A549 (cell line): ENCODE results near the gene FAM120A. TPM values are rescaled to one million over a fixed set of nuclear protein-coding genes. Genes with fewer than 3 reads are reported as not detected.

ENCODE experiments used
- ATAC-seq, 2 experiments: fragments of 200-7000 bp in 1 of 2; fragments of >200 bp in 1 of 2; cut with Nextera tagmentation in 1 of 2; cut with Tn5 transposase in 1 of 2; 3 replicates each; pipeline versions ENCODE4 v1.8.0 to v1.9.1; 2018 to 2020; ENCODE audit warnings: mild to moderate bottlenecking in 1 of 2, moderate library complexity in 1 of 2
- CTCF ChIA-PET: fragments of 300-600 bp; sonication (Branson Sonifier 250); formaldehyde crosslinking; extraction: SDS; loops from one replicate; lab custom pipeline; 2021; ENCODE audit warnings: antibody characterized with exemption, inconsistent platforms; lab: Yijun Ruan, JAX
- POLR2A ChIA-PET: fragments of 350-600 bp; formaldehyde crosslinking; extraction: SDS; loops from one replicate; lab custom pipeline; 2021; ENCODE audit warnings: antibody characterized with exemption, inconsistent platforms; lab: Yijun Ruan, JAX
- DNase-seq, 2 experiments: peaks; one replicate each; pipeline versions ENCODE4 v3.0.0 to v3.0.0-alpha.2; 2011 to 2016; ENCODE audit warnings: low read depth in 1 of 2, low spot score in 1 of 2
- FAIRE-seq: peaks from 2 replicates; lab custom pipeline; 2011; peaks lifted over from hg19 to GRCh38; lab: Jason Lieb, UNC
- H3K27ac ChIP-seq, 2 experiments: fragments of >200 bp; sonication (Bioruptor Twin); formaldehyde crosslinking; 3 replicates each; pipeline ENCODE4 v1.5.1; 2016 to 2017
- H3K4me1 ChIP-seq: fragments of >200 bp; sonication (Bioruptor Twin); formaldehyde crosslinking; 3 replicates; pipeline ENCODE4 v1.6.1; 2016
- H3K4me2 ChIP-seq: fragments of >200 bp; sonication (Bioruptor Twin); formaldehyde crosslinking; 3 replicates; pipeline ENCODE4 v1.6.1; 2016
- H3K4me3 ChIP-seq: fragments of >200 bp; sonication (Bioruptor Twin); formaldehyde crosslinking; 3 replicates; pipeline ENCODE4 v1.5.1; 2016
- H3K9me3 ChIP-seq: fragments of >200 bp; sonication (Bioruptor Twin); formaldehyde crosslinking; 3 replicates; pipeline ENCODE4 v1.6.1; 2016
- CBX2 ChIP-seq: fragments of 200-600 bp; sonication (generic); IDR thresholded peaks from 2 replicates; pipeline ENCODE4 v1.6.1; 2016; ENCODE audit warnings: low read depth, mild to moderate bottlenecking, borderline replicate concordance
- CHD4 ChIP-seq: fragments of 200-600 bp; sonication (generic); IDR thresholded peaks from 2 replicates; pipeline ENCODE4 v1.6.1; 2016; ENCODE audit warnings: antibody characterized with exemption, mild to moderate bottlenecking, borderline replicate concordance
- EHF ChIP-seq: fragments of 250-450 bp; sonication (Bioruptor Pico); IDR thresholded peaks from 2 replicates; pipeline ENCODE4 v1.5.0; 2020; ENCODE audit warnings: mild to moderate bottlenecking
- EHMT2 ChIP-seq: fragments of 200-600 bp; sonication (generic); IDR thresholded peaks from 2 replicates; pipeline ENCODE4 v1.6.1; 2016; ENCODE audit warnings: antibody characterized with exemption, low read depth, mild to moderate bottlenecking, moderate library complexity
- FOSB ChIP-seq: fragments of 250-450 bp; sonication (Bioruptor Pico); IDR thresholded peaks from 2 replicates; pipeline ENCODE4 v1.5.0; 2020; ENCODE audit warnings: mild to moderate bottlenecking, moderate library complexity
- FOXS1 ChIP-seq: fragments of 250-450 bp; sonication (Bioruptor Pico); IDR thresholded peaks from 2 replicates; pipeline ENCODE4 v1.5.0; 2020; ENCODE audit warnings: mild to moderate bottlenecking, moderate library complexity
- HOXA7 ChIP-seq: fragments of 250-450 bp; sonication (Bioruptor Pico); IDR thresholded peaks from 2 replicates; pipeline ENCODE4 v1.5.0; 2020; ENCODE audit warnings: mild to moderate bottlenecking, moderate library complexity
- JUNB ChIP-seq: fragments of >200 bp; sonication (Bioruptor Twin); formaldehyde crosslinking; IDR thresholded peaks from 2 replicates; pipeline ENCODE4 v1.6.1; 2016
- MYC ChIP-seq: IDR thresholded peaks from 2 replicates; pipeline ENCODE4 v1.6.1; 2012; ENCODE audit warnings: mild to moderate bottlenecking, inconsistent platforms, low read length, improper control_type of control experiment, borderline replicate concordance
- NPAS2 ChIP-seq: fragments of 250-450 bp; sonication (Bioruptor Pico); IDR thresholded peaks from 2 replicates; pipeline ENCODE4 v1.8.0; 2022; ENCODE audit warnings: mild to moderate bottlenecking, moderate library complexity, borderline replicate concordance
- POLR2AphosphoS2 ChIP-seq: conservative IDR thresholded peaks from 2 replicates; pipeline ENCODE4 v1.6.1; 2012; ENCODE audit warnings: low read length, improper control_type of control experiment, inconsistent platforms
- RAD21 ChIP-seq, 2 experiments: fragments of >200 bp in 1 of 2; sonication (Bioruptor Twin) in 1 of 2; formaldehyde crosslinking in 1 of 2; IDR thresholded peaks in 1 of 2; conservative IDR thresholded peaks in 1 of 2; 2 replicates in 1 of 2; 3 replicates in 1 of 2; pipeline ENCODE4 v1.6.1; 2012 to 2018; ENCODE audit warnings: inconsistent platforms in 1 of 2
- RCOR1 ChIP-seq: fragments of 150-350 bp; IDR thresholded peaks from 2 replicates; pipeline ENCODE4 v1.6.1; 2014; ENCODE audit warnings: antibody characterized with exemption, low read length, low read depth
- RNF2 ChIP-seq: fragments of 200-600 bp; sonication (generic); IDR thresholded peaks from 2 replicates; pipeline ENCODE4 v1.6.1; 2016; ENCODE audit warnings: low read depth, mild to moderate bottlenecking, antibody characterized with exemption, moderate library complexity, borderline replicate concordance
- SMC3 ChIP-seq: fragments of >200 bp; sonication (Bioruptor Twin); formaldehyde crosslinking; IDR thresholded peaks from 3 replicates; pipeline ENCODE4 v1.6.1; 2018; ENCODE audit warnings: inconsistent platforms
- ZNF302 ChIP-seq: fragments of 250-450 bp; sonication (Bioruptor Pico); IDR thresholded peaks from 2 replicates; pipeline ENCODE4 v1.9.0; 2021; ENCODE audit warnings: inconsistent platforms, mild to moderate bottlenecking, moderate library complexity
- ZSCAN20 ChIP-seq: fragments of 250-450 bp; sonication (Bioruptor Pico); IDR thresholded peaks from 2 replicates; pipeline ENCODE4 v1.8.0; 2022; ENCODE audit warnings: mild to moderate bottlenecking, moderate library complexity
- WGBS: methylation state at CpG from one replicate; pipeline ENCODE4 v1.1.6; 2017; ENCODE audit errors: missing lambda C conversion rate; 5-methylcytosine and 5-hydroxymethylcytosine counted together
- polyA plus RNA-seq, 4 experiments: library from polyadenylated mRNA; depleted of rRNA in 3 of 4; stranded (reverse); fragments of >200 nt; fragmentation: RNase III in 1 of 4; extraction: RNeasy Plus Mini Kit Qiagen cat#74134 plus additional on column Dnase treatment in 1 of 4; gene quantifications; 2 replicates in 3 of 4; 3 replicates in 1 of 4; pipeline ENCODE4 v1.2.3, GENCODE V29; 2011 to 2017
- TF ChIP-seq, protein P1 (sequence below): fragments of >200 bp; sonication (Bioruptor Twin); formaldehyde crosslinking; IDR thresholded peaks from 2 replicates; pipeline ENCODE4 v1.6.1; 2016
- TF ChIP-seq, protein P2 (sequence below): fragments of >200 bp; sonication (Bioruptor Twin); formaldehyde crosslinking; IDR thresholded peaks from 3 replicates; pipeline ENCODE4 v1.6.1; 2016
- TF ChIP-seq, protein P3 (sequence below): IDR thresholded peaks from 2 replicates; pipeline ENCODE4 v1.6.1; 2012; ENCODE audit warnings: low read depth, borderline replicate concordance
- TF ChIP-seq, protein P4 (sequence below): fragments of >200 bp; sonication (Bioruptor Twin); formaldehyde crosslinking; IDR thresholded peaks from 3 replicates; pipeline ENCODE4 v1.5.1; 2016
- TF ChIP-seq, protein P5 (sequence below): fragments of 200-600 bp; sonication (generic); IDR thresholded peaks from 2 replicates; pipeline ENCODE4 v1.6.1; 2016; ENCODE audit warnings: antibody characterized with exemption, mild to moderate bottlenecking, moderate library complexity
- TF ChIP-seq, protein P6 (sequence below): fragments of 450-650 bp; IDR thresholded peaks from 2 replicates; pipeline ENCODE4 v1.6.1; 2014; ENCODE audit warnings: antibody characterized with exemption

Gene FAM120A
- polyA plus RNA-seq, 2 of the 4 experiments (the other 2 are of a cell fraction), result 86.3 to 111 TPM

DNA sequence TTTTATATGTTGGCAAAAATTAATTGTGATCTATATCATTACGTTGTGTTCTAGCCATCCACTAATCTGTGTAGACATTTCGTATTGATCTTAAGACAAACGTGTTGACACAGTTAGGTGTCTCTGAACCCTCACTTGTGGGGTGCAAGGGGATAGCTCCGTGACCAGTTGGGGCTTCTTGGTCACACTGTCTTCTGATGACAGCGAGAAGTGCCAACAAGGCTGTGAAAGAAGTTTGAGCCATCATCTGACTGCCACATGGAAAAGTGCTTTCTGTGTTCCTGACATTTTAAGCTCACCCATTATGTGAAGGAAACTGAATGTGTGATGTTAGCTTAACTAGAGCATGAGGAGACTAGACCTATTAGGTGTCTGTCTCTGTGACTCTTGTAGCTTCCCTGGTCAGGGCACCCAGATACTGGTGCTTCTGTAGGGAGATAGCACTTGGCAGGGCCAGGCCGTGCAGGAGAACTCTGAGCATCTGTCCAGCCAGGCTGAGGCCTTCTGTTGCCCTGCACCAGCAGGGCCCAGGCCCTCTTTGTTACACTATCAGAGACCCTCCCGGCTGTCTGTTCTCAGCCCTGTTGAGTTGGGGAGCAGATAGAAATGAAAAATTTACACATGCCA is 72.1 kb downstream of the FAM120A start:
- Histone ChIP-seq H3K9me3 (no peaks in the 10 kb centered on the region), H3K27ac (no peak overlapping the region), H3K4me3 (no peak overlapping the region), H3K4me2 (no peak overlapping the region), H3K4me1 (no peaks in the 10 kb centered on the region)
- no peak for DNase-seq
- ChIA-PET CTCF (interaction anchor here (1.3 kb wide), 1 partner anchor 70 kb away, joined by 4 read pairs; the partner anchor contains the start of gene FAM120AOS), POLR2A (no interaction called here)
- WGBS, result 93% methylated on average over 7 of the region's 7 CpGs
- TF ChIP-seq SMC3, result no peak
- TF ChIP-seq NPAS2 (CRISPR knock-in tag), result no peak
- TF ChIP-seq RNF2, result no peak
- no peak for TF ChIP-seq EHF (CRISPR knock-in tag)
- TF ChIP-seq, protein P1, sequence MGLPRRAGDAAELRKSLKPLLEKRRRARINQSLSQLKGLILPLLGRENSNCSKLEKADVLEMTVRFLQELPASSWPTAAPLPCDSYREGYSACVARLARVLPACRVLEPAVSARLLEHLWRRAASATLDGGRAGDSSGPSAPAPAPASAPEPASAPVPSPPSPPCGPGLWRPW, result no peak
- no peak for TF ChIP-seq RAD21 (conservative IDR thresholded peaks at IDR 0.05 in 1 of 2, IDR thresholded peaks at IDR 0.05 in 1 of 2)
- TF ChIP-seq, protein P2, sequence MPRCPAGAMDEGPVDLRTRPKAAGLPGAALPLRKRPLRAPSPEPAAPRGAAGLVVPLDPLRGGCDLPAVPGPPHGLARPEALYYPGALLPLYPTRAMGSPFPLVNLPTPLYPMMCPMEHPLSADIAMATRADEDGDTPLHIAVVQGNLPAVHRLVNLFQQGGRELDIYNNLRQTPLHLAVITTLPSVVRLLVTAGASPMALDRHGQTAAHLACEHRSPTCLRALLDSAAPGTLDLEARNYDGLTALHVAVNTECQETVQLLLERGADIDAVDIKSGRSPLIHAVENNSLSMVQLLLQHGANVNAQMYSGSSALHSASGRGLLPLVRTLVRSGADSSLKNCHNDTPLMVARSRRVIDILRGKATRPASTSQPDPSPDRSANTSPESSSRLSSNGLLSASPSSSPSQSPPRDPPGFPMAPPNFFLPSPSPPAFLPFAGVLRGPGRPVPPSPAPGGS, result no peak
- TF ChIP-seq CBX2, result no peak
- no peak for TF ChIP-seq RCOR1
- TF ChIP-seq, protein P3, sequence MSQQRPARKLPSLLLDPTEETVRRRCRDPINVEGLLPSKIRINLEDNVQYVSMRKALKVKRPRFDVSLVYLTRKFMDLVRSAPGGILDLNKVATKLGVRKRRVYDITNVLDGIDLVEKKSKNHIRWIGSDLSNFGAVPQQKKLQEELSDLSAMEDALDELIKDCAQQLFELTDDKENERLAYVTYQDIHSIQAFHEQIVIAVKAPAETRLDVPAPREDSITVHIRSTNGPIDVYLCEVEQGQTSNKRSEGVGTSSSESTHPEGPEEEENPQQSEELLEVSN, result no peak
- no peak for TF ChIP-seq EHMT2
- TF ChIP-seq, protein P4, sequence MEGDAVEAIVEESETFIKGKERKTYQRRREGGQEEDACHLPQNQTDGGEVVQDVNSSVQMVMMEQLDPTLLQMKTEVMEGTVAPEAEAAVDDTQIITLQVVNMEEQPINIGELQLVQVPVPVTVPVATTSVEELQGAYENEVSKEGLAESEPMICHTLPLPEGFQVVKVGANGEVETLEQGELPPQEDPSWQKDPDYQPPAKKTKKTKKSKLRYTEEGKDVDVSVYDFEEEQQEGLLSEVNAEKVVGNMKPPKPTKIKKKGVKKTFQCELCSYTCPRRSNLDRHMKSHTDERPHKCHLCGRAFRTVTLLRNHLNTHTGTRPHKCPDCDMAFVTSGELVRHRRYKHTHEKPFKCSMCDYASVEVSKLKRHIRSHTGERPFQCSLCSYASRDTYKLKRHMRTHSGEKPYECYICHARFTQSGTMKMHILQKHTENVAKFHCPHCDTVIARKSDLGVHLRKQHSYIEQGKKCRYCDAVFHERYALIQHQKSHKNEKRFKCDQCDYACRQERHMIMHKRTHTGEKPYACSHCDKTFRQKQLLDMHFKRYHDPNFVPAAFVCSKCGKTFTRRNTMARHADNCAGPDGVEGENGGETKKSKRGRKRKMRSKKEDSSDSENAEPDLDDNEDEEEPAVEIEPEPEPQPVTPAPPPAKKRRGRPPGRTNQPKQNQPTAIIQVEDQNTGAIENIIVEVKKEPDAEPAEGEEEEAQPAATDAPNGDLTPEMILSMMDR, result no peak
- TF ChIP-seq CHD4, result no peak
- TF ChIP-seq MYC, result no peak
- no peak for TF ChIP-seq HOXA7 (CRISPR knock-in tag)
- FAIRE-seq, result no peak
- ATAC-seq, result no peak; a peak in 1 of 6 replicates

DNA sequence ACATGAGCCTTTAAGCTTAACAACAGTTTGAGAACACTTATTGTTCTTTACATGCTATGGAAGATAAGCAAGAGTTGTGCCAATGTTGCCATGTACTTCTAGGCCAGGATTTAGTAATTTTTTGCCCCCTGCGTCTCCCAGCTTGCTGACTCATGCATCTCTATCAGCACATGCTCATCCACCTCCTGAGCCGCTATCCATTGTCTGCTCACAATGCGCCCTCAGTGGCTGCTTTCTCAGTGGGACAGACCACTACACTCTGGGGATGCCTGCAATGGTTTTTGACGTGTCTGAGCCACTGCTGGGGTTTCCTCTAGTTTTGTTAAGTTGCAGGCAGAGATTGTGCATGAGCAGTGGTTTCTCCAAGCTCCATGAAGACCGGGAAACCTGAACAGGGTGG is 74.0 kb downstream of the FAM120A start:
- Histone ChIP-seq H3K27ac (no peak overlapping the region), H3K9me3 (no peaks in the 10 kb centered on the region), H3K4me2 (no peak overlapping the region), H3K4me1 (no peaks in the 10 kb centered on the region), H3K4me3 (no peak overlapping the region)
- ChIA-PET CTCF (no interaction called here), POLR2A (no interaction called here)
- TF ChIP-seq JUNB, result no peak
- TF ChIP-seq, protein P5, sequence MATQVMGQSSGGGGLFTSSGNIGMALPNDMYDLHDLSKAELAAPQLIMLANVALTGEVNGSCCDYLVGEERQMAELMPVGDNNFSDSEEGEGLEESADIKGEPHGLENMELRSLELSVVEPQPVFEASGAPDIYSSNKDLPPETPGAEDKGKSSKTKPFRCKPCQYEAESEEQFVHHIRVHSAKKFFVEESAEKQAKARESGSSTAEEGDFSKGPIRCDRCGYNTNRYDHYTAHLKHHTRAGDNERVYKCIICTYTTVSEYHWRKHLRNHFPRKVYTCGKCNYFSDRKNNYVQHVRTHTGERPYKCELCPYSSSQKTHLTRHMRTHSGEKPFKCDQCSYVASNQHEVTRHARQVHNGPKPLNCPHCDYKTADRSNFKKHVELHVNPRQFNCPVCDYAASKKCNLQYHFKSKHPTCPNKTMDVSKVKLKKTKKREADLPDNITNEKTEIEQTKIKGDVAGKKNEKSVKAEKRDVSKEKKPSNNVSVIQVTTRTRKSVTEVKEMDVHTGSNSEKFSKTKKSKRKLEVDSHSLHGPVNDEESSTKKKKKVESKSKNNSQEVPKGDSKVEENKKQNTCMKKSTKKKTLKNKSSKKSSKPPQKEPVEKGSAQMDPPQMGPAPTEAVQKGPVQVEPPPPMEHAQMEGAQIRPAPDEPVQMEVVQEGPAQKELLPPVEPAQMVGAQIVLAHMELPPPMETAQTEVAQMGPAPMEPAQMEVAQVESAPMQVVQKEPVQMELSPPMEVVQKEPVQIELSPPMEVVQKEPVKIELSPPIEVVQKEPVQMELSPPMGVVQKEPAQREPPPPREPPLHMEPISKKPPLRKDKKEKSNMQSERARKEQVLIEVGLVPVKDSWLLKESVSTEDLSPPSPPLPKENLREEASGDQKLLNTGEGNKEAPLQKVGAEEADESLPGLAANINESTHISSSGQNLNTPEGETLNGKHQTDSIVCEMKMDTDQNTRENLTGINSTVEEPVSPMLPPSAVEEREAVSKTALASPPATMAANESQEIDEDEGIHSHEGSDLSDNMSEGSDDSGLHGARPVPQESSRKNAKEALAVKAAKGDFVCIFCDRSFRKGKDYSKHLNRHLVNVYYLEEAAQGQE, result no peak
- no peak for TF ChIP-seq ZSCAN20
- TF ChIP-seq POLR2AphosphoS2, result no peak
- no peak for TF ChIP-seq FOSB (CRISPR knock-in tag)
- no peak for TF ChIP-seq ZNF302
- TF ChIP-seq RCOR1, result no peak
- TF ChIP-seq, protein P6, sequence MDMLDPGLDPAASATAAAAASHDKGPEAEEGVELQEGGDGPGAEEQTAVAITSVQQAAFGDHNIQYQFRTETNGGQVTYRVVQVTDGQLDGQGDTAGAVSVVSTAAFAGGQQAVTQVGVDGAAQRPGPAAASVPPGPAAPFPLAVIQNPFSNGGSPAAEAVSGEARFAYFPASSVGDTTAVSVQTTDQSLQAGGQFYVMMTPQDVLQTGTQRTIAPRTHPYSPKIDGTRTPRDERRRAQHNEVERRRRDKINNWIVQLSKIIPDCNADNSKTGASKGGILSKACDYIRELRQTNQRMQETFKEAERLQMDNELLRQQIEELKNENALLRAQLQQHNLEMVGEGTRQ, result no peak
- no peak for TF ChIP-seq NPAS2 (CRISPR knock-in tag)
- TF ChIP-seq FOXS1 (CRISPR knock-in tag), result no peak
- DNase-seq (no peak), FAIRE-seq (no peak), ATAC-seq (no peak)
- WGBS, result 94% methylated on average over 5 of the region's 5 CpGs
